Esophagus muscularis mucosa (tissue), 4 donors: Measurements from ENCODE around the gene CYP2S1.

Experiments
- EP300 ChIP-seq: sonication (generic); formaldehyde crosslinking; IDR thresholded peaks from one replicate; pipeline ENCODE4 v1.6.1; 2017; ENCODE audit warnings: antibody characterized with exemption
- POLR2A ChIP-seq: fragments of 450-650 bp; IDR thresholded peaks from one replicate; pipeline ENCODE4 v1.6.1; 2017; ENCODE audit warnings: antibody characterized with exemption, moderate library complexity, mild to moderate bottlenecking, low read depth
- POLR2AphosphoS5 ChIP-seq, 2 donors: sonication (generic); formaldehyde crosslinking; IDR thresholded peaks; one replicate each; pipeline ENCODE4 v1.6.1; 2017; ENCODE audit warnings: antibody characterized with exemption in 2 of 2
- TF ChIP-seq, protein P1 (sequence below), 3 experiments: fragments of 200-600 bp in 2 of 3; fragments of 450-650 bp in 1 of 3; sonication (generic) in 2 of 3; IDR thresholded peaks; one replicate each; pipeline ENCODE4 v1.5.1; 2017 to 2019; ENCODE audit warnings: antibody characterized with exemption in 3 of 3, mild to moderate bottlenecking in 2 of 3, moderate library complexity in 1 of 3

DNA sequence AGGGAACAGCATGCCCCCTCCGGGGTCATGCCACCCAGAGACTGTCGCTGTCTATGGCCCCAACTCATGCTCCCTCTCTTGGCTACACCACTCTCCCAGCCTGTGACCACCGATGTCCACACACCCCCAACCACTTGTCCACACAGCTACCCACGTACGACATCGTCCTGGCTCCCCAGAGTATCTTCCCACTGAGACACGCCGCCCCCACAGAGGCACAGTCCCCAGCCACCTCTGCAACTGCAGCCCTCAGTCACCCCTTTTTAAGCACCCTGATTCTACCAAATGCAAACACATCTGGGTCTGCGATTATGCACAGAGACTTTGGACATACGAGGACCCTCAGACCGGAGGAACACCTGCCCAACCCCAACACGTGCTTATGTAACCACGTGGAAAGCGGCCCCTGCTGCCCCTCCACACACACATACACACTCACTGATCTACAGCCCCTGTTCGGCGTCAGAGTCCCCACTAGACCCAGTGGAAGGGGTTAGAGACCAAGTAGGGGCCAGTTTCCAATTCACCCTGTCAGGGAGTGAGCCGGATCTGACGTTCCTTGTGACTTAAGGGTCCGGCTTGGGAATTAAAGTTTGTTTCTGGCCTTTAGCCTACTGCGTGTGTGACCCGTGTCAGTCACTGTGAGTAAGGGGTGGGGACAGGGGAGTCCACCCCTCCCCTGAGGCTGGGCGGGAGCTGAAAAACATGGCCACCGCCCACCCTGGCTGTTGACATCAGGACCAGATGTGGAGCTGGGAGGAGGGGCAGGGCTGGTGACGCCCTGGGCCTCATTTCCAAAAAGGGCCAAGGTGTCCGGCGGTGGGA is 14.1 kb downstream of the CYP2S1 start:
- TF ChIP-seq, protein P1, sequence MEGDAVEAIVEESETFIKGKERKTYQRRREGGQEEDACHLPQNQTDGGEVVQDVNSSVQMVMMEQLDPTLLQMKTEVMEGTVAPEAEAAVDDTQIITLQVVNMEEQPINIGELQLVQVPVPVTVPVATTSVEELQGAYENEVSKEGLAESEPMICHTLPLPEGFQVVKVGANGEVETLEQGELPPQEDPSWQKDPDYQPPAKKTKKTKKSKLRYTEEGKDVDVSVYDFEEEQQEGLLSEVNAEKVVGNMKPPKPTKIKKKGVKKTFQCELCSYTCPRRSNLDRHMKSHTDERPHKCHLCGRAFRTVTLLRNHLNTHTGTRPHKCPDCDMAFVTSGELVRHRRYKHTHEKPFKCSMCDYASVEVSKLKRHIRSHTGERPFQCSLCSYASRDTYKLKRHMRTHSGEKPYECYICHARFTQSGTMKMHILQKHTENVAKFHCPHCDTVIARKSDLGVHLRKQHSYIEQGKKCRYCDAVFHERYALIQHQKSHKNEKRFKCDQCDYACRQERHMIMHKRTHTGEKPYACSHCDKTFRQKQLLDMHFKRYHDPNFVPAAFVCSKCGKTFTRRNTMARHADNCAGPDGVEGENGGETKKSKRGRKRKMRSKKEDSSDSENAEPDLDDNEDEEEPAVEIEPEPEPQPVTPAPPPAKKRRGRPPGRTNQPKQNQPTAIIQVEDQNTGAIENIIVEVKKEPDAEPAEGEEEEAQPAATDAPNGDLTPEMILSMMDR (IDR thresholded peaks at IDR 0.05): no peak
- TF ChIP-seq POLR2A (no peak), EP300 (no peak), POLR2AphosphoS5 (IDR thresholded peaks at IDR 0.05) (peak; percentile 47 to 64)
